Uterus (tissue), 2 donors: ENCODE data around the gene BSCL2.

Experiments
- POLR2A ChIP-seq, 2 donors: fragments of 450-650 bp; IDR thresholded peaks; one replicate each; pipeline ENCODE4 v1.6.1; 2016; ENCODE audit warnings: antibody characterized with exemption in 2 of 2, mild to moderate bottlenecking in 1 of 2, moderate library complexity in 1 of 2
- TF ChIP-seq, protein P1 (sequence below), 4 experiments: fragments of 200-600 bp in 2 of 4; fragments of 450-650 bp in 2 of 4; sonication (generic) in 2 of 4; IDR thresholded peaks; one replicate each; pipeline ENCODE4 v1.5.1; 2016 to 2019; ENCODE audit warnings: antibody characterized with exemption in 4 of 4, mild to moderate bottlenecking in 2 of 4, moderate library complexity in 1 of 4

DNA sequence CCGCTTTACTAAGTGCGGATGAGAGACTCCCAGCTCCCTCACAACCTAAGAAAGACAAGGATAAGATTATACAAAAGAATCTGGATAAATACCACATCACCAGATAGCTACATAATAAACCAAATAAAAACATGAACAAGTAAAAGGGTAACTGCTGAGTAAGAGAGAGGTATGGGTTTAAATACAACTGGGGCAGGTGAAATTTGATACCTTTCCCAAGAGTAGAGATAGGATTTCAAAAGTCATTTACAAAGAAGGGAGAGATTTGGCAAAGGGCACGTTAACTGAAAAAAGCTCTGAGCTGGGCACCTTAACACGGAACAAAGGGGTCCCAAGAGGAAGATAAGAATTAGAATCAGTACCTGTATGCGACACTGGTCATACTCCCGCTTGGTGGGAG lies 30.1 kb downstream of the BSCL2 start:
- TF ChIP-seq, protein P1, sequence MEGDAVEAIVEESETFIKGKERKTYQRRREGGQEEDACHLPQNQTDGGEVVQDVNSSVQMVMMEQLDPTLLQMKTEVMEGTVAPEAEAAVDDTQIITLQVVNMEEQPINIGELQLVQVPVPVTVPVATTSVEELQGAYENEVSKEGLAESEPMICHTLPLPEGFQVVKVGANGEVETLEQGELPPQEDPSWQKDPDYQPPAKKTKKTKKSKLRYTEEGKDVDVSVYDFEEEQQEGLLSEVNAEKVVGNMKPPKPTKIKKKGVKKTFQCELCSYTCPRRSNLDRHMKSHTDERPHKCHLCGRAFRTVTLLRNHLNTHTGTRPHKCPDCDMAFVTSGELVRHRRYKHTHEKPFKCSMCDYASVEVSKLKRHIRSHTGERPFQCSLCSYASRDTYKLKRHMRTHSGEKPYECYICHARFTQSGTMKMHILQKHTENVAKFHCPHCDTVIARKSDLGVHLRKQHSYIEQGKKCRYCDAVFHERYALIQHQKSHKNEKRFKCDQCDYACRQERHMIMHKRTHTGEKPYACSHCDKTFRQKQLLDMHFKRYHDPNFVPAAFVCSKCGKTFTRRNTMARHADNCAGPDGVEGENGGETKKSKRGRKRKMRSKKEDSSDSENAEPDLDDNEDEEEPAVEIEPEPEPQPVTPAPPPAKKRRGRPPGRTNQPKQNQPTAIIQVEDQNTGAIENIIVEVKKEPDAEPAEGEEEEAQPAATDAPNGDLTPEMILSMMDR (IDR thresholded peaks at IDR 0.05): no peak
- TF ChIP-seq POLR2A (IDR thresholded peaks at IDR 0.05): no peak
